A673 (cell line): ENCODE data around the gene SMIM1.

ENCODE experiments used
- EZH2 ChIP-seq: fragments of 200-600 bp; sonication (generic); IDR thresholded peaks from 2 replicates; pipeline ENCODE4 v1.6.1; 2017; ENCODE audit warnings: borderline replicate concordance, low read depth, mild to moderate bottlenecking, mixed read lengths, antibody characterized with exemption, low read length; ENCODE audit not compliant: poor library complexity, severe bottlenecking
- TF ChIP-seq, protein P1 (sequence below): fragments of 300-800, 200-600 bp; sonication (generic); conservative IDR thresholded peaks from 2 replicates; pipeline ENCODE4 v1.5.1; 2017; ENCODE audit warnings: low read depth, mild to moderate bottlenecking, antibody characterized with exemption, low read length, moderate library complexity, mixed read lengths

DNA sequence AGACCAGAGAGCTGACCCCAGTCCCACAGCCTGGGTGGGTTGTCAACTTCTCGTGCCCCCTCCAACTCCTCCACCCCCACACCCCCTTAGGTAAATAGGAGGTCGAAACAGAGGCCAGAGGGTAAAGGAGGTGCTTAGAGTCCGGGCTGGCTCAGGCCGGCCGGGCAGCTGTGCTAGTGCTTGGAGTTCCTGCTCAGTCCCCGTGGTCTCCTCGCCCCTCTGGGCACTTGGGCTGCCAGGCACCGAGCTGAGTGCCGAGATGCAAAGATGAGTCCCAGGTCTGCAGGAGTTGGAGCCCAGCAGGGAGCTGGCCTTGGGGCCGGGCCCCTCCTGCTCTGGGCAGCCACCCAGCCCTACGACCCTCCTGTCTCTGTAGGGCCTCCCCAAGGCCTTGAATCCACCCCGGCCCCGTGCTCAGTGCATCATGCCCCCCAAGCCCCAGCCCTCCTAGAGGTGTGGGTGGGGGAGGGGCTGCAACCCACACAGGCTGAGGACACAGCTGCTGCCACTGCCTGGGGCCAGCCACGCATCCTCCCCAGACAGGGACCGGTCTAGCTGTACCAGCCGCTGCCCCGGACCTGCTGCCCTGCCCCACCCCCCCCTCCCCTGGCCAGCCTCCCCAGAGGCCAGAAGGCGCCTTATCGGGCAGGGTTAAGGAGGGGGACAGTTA is 1.9 kb downstream of the SMIM1 start:
- TF ChIP-seq, protein P1, sequence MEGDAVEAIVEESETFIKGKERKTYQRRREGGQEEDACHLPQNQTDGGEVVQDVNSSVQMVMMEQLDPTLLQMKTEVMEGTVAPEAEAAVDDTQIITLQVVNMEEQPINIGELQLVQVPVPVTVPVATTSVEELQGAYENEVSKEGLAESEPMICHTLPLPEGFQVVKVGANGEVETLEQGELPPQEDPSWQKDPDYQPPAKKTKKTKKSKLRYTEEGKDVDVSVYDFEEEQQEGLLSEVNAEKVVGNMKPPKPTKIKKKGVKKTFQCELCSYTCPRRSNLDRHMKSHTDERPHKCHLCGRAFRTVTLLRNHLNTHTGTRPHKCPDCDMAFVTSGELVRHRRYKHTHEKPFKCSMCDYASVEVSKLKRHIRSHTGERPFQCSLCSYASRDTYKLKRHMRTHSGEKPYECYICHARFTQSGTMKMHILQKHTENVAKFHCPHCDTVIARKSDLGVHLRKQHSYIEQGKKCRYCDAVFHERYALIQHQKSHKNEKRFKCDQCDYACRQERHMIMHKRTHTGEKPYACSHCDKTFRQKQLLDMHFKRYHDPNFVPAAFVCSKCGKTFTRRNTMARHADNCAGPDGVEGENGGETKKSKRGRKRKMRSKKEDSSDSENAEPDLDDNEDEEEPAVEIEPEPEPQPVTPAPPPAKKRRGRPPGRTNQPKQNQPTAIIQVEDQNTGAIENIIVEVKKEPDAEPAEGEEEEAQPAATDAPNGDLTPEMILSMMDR, result no peak
- no peak for TF ChIP-seq EZH2
